Osteocyte (in vitro differentiated cells): ENCODE measurements around the gene ZNF438. TPM values are rescaled to one million over a fixed set of nuclear protein-coding genes. Genes with fewer than 3 reads are reported as not detected.
"Not testable (repeated sequence)": the region's sequence is repeated elsewhere in the genome, so short reads cannot be mapped to it uniquely, and the experiment has no call there.

Source experiments
- DNase-seq: peaks from one replicate; pipeline ENCODE4 v3.0.0; 2021; ENCODE audit warnings: mixed read lengths; ENCODE audit not compliant: unreplicated experiment; ENCODE audit errors: extremely low spot score
- H3K27ac Mint-ChIP-seq: one replicate; pipeline ENCODE4 v1.8.0; 2021; ENCODE audit warnings: mild to moderate bottlenecking, mixed read lengths; ENCODE audit not compliant: unreplicated experiment
- H3K27me3 Mint-ChIP-seq: one replicate; pipeline ENCODE4 v1.8.0; 2021; ENCODE audit warnings: mixed read lengths; ENCODE audit not compliant: unreplicated experiment
- H3K36me3 Mint-ChIP-seq: one replicate; pipeline ENCODE4 v1.8.0; 2021; ENCODE audit warnings: mixed read lengths; ENCODE audit not compliant: unreplicated experiment
- H3K4me1 Mint-ChIP-seq: one replicate; pipeline ENCODE4 v1.8.0; 2021; ENCODE audit warnings: mixed read lengths; ENCODE audit not compliant: unreplicated experiment
- H3K4me3 Mint-ChIP-seq: one replicate; pipeline ENCODE4 v1.8.0; 2021; ENCODE audit warnings: mild to moderate bottlenecking, moderate library complexity, mixed read lengths; ENCODE audit not compliant: unreplicated experiment
- H3K9me3 Mint-ChIP-seq: one replicate; pipeline ENCODE4 v1.8.0; 2021; ENCODE audit warnings: mixed read lengths; ENCODE audit not compliant: unreplicated experiment
- total RNA-seq: library from RNA; stranded (reverse); gene quantifications from 2 replicates; pipeline ENCODE4 v1.2.1, GENCODE V29; 2021
- TF ChIP-seq, protein P1 (sequence below): fragments of 200-600 bp; sonication (generic); IDR thresholded peaks from 2 replicates; pipeline ENCODE4 v1.5.0; 2021; ENCODE audit warnings: antibody characterized with exemption, mild to moderate bottlenecking, moderate library complexity

Gene ZNF438
- total RNA-seq, 1 donor from 2014 or later, result 4.8 TPM

DNA sequence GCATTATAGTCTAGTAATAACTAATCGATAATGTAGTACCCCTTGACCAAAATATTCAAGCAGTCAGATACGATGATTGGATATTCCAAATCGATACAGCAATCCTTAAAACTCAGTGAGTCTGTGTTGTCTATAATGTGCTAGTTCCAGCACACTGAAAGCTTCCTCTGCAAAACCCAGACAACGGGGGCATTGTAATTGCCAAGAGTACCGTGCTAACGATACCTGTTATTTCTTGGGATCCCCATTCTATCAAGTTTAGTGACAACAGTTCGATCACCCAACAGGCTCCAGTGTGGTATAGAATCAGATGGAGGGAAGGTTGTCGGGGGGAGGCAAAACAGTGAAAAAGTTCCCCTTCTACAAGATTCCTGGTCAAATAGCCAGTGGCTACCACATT is 865 bp downstream of the ZNF438 start:
- Mint-ChIP-seq H3K27ac (peak overlapping the region; percentile 93), H3K4me1 (peaks cover 44% of the 10 kb centered on the region), H3K27me3 (no peaks in the 10 kb centered on the region), H3K36me3 (no peaks in the 10 kb centered on the region), H3K9me3 (no peaks in the 10 kb centered on the region), H3K4me3 (peak overlapping the region; percentile 85)
- TF ChIP-seq, protein P1, sequence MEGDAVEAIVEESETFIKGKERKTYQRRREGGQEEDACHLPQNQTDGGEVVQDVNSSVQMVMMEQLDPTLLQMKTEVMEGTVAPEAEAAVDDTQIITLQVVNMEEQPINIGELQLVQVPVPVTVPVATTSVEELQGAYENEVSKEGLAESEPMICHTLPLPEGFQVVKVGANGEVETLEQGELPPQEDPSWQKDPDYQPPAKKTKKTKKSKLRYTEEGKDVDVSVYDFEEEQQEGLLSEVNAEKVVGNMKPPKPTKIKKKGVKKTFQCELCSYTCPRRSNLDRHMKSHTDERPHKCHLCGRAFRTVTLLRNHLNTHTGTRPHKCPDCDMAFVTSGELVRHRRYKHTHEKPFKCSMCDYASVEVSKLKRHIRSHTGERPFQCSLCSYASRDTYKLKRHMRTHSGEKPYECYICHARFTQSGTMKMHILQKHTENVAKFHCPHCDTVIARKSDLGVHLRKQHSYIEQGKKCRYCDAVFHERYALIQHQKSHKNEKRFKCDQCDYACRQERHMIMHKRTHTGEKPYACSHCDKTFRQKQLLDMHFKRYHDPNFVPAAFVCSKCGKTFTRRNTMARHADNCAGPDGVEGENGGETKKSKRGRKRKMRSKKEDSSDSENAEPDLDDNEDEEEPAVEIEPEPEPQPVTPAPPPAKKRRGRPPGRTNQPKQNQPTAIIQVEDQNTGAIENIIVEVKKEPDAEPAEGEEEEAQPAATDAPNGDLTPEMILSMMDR, result no peak
- no peak for DNase-seq

DNA sequence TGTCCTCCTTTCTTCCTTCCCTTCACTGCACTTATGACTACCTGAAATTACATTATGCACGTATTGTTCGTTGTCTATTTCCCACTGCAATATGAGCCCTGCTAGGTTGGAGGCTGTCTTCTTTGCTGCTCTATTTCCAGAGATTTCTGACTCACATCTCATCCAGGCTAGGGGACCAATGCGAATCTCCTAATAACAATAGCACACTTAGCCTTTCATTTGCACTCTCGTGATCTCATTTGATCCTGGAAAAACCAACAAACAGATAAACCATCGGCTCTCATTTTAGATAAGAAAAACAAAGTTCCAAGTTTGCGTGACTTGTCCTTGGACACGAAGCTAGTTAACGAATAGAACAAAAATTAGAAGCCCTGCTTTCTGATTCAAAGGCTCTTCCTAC is 1.4 kb downstream of the ZNF438 start:
- peak overlapping the region; percentile 93 for H3K27ac Mint-ChIP-seq
- peaks cover 41% of the 10 kb centered on the region for H3K4me1 Mint-ChIP-seq
- TF ChIP-seq, protein P1, result no peak
- DNase-seq, result no peak
- no peaks in the 10 kb centered on the region for H3K27me3 Mint-ChIP-seq
- H3K9me3 Mint-ChIP-seq, result no peaks in the 10 kb centered on the region
- H3K4me3 Mint-ChIP-seq, result no peak overlapping the region
- no peaks in the 10 kb centered on the region for H3K36me3 Mint-ChIP-seq

DNA sequence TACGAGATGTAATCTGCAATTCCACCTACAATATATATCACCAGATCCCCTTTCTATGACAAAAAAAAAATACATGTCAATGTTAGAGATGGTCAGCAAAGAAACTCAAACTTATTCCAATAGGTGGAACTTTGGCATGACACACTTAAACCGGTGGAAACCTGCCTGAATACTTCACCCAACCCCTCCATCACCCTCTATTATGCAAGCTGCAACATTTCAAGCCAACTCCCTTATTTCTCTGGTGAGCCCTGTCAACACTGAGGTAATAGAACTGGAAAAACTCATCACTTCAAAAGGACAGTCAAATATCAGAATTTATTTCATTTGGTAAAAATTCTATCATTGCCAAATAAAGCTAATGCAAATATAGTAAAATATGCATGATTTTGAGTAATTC is 3.6 kb downstream of the ZNF438 start:
- Mint-ChIP-seq H3K9me3 (no peaks in the 10 kb centered on the region), H3K4me1 (peaks cover 22% of the 10 kb centered on the region), H3K27me3 (no peaks in the 10 kb centered on the region), H3K27ac (no peak overlapping the region), H3K4me3 (no peak overlapping the region), H3K36me3 (no peaks in the 10 kb centered on the region)
- no peak for DNase-seq
- TF ChIP-seq, protein P1, result no peak

DNA sequence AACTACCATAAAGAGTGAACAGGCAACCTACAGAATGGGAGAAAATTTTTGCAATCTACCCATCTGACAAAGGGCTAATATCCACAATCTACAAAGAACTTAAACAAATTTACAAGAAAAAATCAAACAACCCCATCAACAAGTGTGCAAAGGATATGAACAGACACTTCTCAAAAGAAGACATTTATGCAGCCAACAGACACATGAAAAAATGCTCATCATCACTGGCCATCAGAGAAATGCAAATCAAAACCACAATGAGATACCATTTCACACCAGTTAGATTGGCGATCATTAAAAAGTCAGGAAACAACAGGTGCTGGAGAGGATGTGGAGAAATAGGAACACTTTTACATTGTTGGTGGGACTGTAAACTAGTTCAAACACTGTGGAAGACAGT is 5.4 kb downstream of the ZNF438 start:
- H3K4me3 Mint-ChIP-seq, DNase-seq, H3K27me3 Mint-ChIP-seq, H3K9me3 Mint-ChIP-seq, H3K27ac Mint-ChIP-seq, H3K36me3 Mint-ChIP-seq: not testable (repeated sequence)
- peaks cover 12% of the 10 kb centered on the region for H3K4me1 Mint-ChIP-seq

DNA sequence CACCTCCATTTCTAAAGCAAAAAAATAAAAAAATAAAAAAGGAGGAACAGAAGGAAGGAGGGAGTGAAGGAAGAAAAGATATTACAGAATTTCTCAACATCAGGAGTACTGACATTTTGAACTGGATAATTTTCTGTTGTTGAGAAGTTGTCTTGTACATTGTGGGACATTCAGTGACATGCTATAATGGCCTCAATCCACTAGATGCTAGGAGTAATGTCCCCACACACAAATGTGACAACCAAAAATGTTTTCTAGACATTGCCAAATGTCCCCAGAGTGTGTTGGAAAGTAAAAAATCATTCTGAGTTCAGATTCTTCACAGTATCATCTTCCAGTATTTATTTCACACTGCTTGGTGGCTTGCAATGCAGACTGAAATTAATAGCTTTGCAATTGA is 6.5 kb downstream of the ZNF438 start:
- H3K4me1 Mint-ChIP-seq, result peaks cover 7% of the 10 kb centered on the region
- no peaks in the 10 kb centered on the region for H3K9me3 Mint-ChIP-seq
- no peaks in the 10 kb centered on the region for H3K36me3 Mint-ChIP-seq
- H3K27ac Mint-ChIP-seq, result no peak overlapping the region
- no peak overlapping the region for H3K4me3 Mint-ChIP-seq
- TF ChIP-seq, protein P1, result no peak
- no peaks in the 10 kb centered on the region for H3K27me3 Mint-ChIP-seq
- DNase-seq, result no peak

DNA sequence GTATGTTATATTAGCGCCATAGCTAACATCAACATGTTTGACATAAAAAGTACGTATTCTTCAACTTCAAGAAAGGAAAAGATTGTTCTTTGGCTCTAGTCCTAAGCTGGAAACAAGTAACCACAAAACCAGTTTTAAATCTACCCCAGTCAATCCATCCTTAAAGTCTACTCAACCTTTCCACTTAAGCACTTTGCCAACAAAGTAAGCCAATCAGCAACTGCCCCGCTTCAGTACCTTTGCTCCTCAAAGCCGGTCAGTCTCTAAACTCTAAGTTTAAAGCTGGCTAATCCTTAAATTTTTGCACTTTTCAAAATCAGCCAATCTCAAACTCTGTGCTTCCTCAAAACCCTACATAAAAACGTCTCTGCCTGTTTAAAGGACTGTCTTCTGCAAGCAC is 8.1 kb downstream of the ZNF438 start:
- TF ChIP-seq, protein P1, result no peak
- no peaks in the 10 kb centered on the region for H3K27me3 Mint-ChIP-seq
- peaks cover 6% of the 10 kb centered on the region for H3K4me1 Mint-ChIP-seq
- DNase-seq, result no peak
- H3K4me3 Mint-ChIP-seq, result no peak overlapping the region
- no peaks in the 10 kb centered on the region for H3K36me3 Mint-ChIP-seq
- H3K9me3 Mint-ChIP-seq, result no peaks in the 10 kb centered on the region
- H3K27ac Mint-ChIP-seq, result no peak overlapping the region
